SH-SY5Y (cell line): ENCODE data around the gene KCNJ15.

Experiments used
- GATA2 ChIP-seq: IDR thresholded peaks from 2 replicates; pipeline ENCODE4 v1.6.1; 2011; ENCODE audit warnings: mild to moderate bottlenecking, low read depth, low read length
- GATA3 ChIP-seq: IDR thresholded peaks from 2 replicates; pipeline ENCODE4 v1.6.1; 2011; ENCODE audit warnings: low read depth, mild to moderate bottlenecking, low read length, moderate library complexity

KCNJ15 gene

GRCh38 chr21:38269576-38269936 is 12.8 kb downstream of the KCNJ15 start:
- no peak for TF ChIP-seq GATA3
- TF ChIP-seq GATA2, result no peak

- TF ChIP-seq GATA2 (no peak), GATA3 (no peak)
Observed at GRCh38 chr21:38272215-38272614, 15.4 kb downstream of the KCNJ15 start.

GRCh38 chr21:38273745-38274542 is 17.2 kb downstream of the KCNJ15 start:
- TF ChIP-seq GATA3, result no peak
- TF ChIP-seq GATA2, result no peak

GRCh38 chr21:38277501-38278131 is 20.8 kb downstream of the KCNJ15 start:
- TF ChIP-seq GATA2, result no peak
- no peak for TF ChIP-seq GATA3

- no peak for TF ChIP-seq GATA3
- no peak for TF ChIP-seq GATA2
Observed at GRCh38 chr21:38280454-38280853, 23.7 kb downstream of the KCNJ15 start.

- no peak for TF ChIP-seq GATA3
- TF ChIP-seq GATA2, result no peak
Observed at GRCh38 chr21:38280867-38281266, 24.1 kb downstream of the KCNJ15 start.

GRCh38 chr21:38282921-38283320 is 26.1 kb downstream of the KCNJ15 start:
- TF ChIP-seq GATA2 (no peak), GATA3 (no peak)

- no peak for TF ChIP-seq GATA2
- TF ChIP-seq GATA3, result no peak
Observed at GRCh38 chr21:38284216-38284615, 27.4 kb downstream of the KCNJ15 start.

- TF ChIP-seq GATA3 (no peak), GATA2 (no peak)
Observed at GRCh38 chr21:38286739-38287471, 30.1 kb downstream of the KCNJ15 start.

- TF ChIP-seq GATA3, result no peak
- TF ChIP-seq GATA2, result no peak
Observed at GRCh38 chr21:38287476-38287875, 30.7 kb downstream of the KCNJ15 start.

- TF ChIP-seq GATA3 (no peak), GATA2 (no peak)
Observed at GRCh38 chr21:38289705-38290485, 33.1 kb downstream of the KCNJ15 start.

- TF ChIP-seq GATA2, result no peak
- TF ChIP-seq GATA3, result no peak
Observed at GRCh38 chr21:38290809-38291208, 34.0 kb downstream of the KCNJ15 start.

GRCh38 chr21:38291874-38292273 is 35.1 kb downstream of the KCNJ15 start:
- TF ChIP-seq GATA3, result no peak

- TF ChIP-seq GATA2 (no peak), GATA3 (no peak)
Observed at GRCh38 chr21:38293113-38293512, 36.3 kb downstream of the KCNJ15 start.
